Kidney (tissue), 14 donors: Measurements from ENCODE around the gene PDE4D. TPM values are rescaled to one million over a fixed set of nuclear protein-coding genes. Genes with fewer than 3 reads are reported as not detected.
A peak's percentile ranks its signal among the peaks of the same experiment; 100 is the strongest.

Experiments used
- DNase-seq, 5 donors: peaks; one replicate each; pipeline ENCODE4 v3.0.0-alpha.2; 2013 to 2020
- FAIRE-seq: peaks from 2 replicates; lab custom pipeline; 2012; peaks lifted over from hg19 to GRCh38; lab: Jason Lieb, UNC
- H3K27ac ChIP-seq, 2 donors: one replicate each; pipeline ENCODE4 v1.7.0; 2013; ENCODE audit warnings: low read depth in 2 of 2, low read length in 2 of 2, inconsistent platforms in 1 of 2
- H3K27me3 ChIP-seq: one replicate; pipeline ENCODE4 v1.7.1; 2013; ENCODE audit warnings: low read length, inconsistent platforms; ENCODE audit not compliant: control insufficient read depth, insufficient read depth
- H3K36me3 ChIP-seq, 3 donors: one replicate each; pipeline versions ENCODE4 v1.7.0 to v1.7.1; 2013; ENCODE audit warnings: low read length in 3 of 3, control low read depth in 1 of 3, inconsistent platforms in 1 of 3; ENCODE audit not compliant: insufficient read depth in 3 of 3, control insufficient read depth in 2 of 3
- H3K4me1 ChIP-seq, 3 donors: one replicate each; pipeline versions ENCODE4 v1.7.0 to v1.7.1; 2013; ENCODE audit warnings: low read length in 3 of 3, inconsistent platforms in 1 of 3, low read depth in 1 of 3; ENCODE audit not compliant: control insufficient read depth in 2 of 3, insufficient read depth in 2 of 3
- H3K4me3 ChIP-seq, 3 donors: one replicate each; pipeline versions ENCODE4 v1.7.0 to v1.8.1; 2013; ENCODE audit warnings: low read length in 3 of 3, control low read depth in 1 of 3, inconsistent platforms in 1 of 3
- H3K9ac ChIP-seq, 3 donors: one replicate each; pipeline versions ENCODE4 v1.7.0 to v1.7.1; 2013; ENCODE audit warnings: low read length in 3 of 3, control low read depth in 1 of 3, inconsistent platforms in 1 of 3
- H3K9me3 ChIP-seq, 3 donors: one replicate each; pipeline versions ENCODE4 v1.7.0 to v1.7.1; 2013; ENCODE audit warnings: low read length in 3 of 3, control low read depth in 1 of 3, inconsistent platforms in 1 of 3; ENCODE audit not compliant: control insufficient read depth in 2 of 3, insufficient read depth in 1 of 3
- intact Hi-C: fragments of 100-400 bp; cut with DNase I; formaldehyde crosslinking; loops from one replicate; pipeline ENCODE4 v1.11.1; 2022
- polyA plus RNA-seq: library from polyadenylated mRNA; stranded (reverse); fragments of 350-450 nt; fragmentation: Illumina TruSeq; extraction: RNeasy Lipid Tissue Mini Kit (QIAGEN cat#74804); gene quantifications from one replicate; pipeline ENCODE4 v1.2.3, GENCODE V29; 2014; ENCODE audit warnings: low read depth, low replicate concordance; ENCODE audit not compliant: insufficient read depth
- total RNA-seq: library from RNA; stranded (reverse); fragmentation: NEBNext Ultra II Directional; extraction: Animal tissue kit (Norgen Biotek cat#: 25700); gene quantifications from one replicate; pipeline ENCODE4 v1.2.1, GENCODE V29; 2021
- TF ChIP-seq, protein P1 (sequence below): IDR thresholded peaks from 3 replicates; pipeline ENCODE4 v1.5.1; 2012; ENCODE audit warnings: mild to moderate bottlenecking, moderate library complexity, borderline replicate concordance; ENCODE audit not compliant: insufficient read depth; ENCODE audit errors: extremely low read depth
- donor health status: control.
- donor health status: control.
- donor health status: control.
- donor health status: control.
- donor health status: control.
- donor health status: DM: yes; HTN: yes; CAD: no.
- donor health status: Normal renal cell carcinoma (clear cell type).

The PDE4D gene
- total and polyA plus RNA-seq, 2 donors from 2014 or later = 9.2 to 78.9 TPM

DNA sequence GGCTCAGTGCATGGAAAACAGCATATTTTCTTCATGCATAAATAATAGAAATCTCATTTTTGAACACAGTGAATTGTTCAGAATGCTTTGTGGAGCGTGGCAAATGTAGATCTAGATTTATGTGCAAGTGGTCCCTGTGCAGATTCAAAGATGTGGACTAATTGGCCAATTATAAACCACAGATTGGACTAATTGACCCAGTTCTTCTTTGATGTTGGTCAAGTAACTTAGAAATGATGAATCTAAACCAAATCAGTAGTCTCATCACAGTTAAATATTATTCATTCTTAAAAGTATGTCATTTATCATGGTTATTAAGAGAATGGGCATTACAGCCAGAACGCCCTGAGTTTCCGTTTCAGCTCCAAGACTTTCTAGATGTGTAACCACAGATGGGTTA lies 11.7 kb upstream of the PDE4D start:
- Histone ChIP-seq H3K4me1 (no peaks in the 10 kb centered on the region), H3K36me3 (no peaks in the 10 kb centered on the region), H3K4me3 (no peak overlapping the region), H3K9ac (no peak overlapping the region), H3K27ac (no peak overlapping the region), H3K27me3 (no peaks in the 10 kb centered on the region), H3K9me3 (no peaks in the 10 kb centered on the region)
- intact Hi-C loops = no loop called here
- TF ChIP-seq, protein P1, sequence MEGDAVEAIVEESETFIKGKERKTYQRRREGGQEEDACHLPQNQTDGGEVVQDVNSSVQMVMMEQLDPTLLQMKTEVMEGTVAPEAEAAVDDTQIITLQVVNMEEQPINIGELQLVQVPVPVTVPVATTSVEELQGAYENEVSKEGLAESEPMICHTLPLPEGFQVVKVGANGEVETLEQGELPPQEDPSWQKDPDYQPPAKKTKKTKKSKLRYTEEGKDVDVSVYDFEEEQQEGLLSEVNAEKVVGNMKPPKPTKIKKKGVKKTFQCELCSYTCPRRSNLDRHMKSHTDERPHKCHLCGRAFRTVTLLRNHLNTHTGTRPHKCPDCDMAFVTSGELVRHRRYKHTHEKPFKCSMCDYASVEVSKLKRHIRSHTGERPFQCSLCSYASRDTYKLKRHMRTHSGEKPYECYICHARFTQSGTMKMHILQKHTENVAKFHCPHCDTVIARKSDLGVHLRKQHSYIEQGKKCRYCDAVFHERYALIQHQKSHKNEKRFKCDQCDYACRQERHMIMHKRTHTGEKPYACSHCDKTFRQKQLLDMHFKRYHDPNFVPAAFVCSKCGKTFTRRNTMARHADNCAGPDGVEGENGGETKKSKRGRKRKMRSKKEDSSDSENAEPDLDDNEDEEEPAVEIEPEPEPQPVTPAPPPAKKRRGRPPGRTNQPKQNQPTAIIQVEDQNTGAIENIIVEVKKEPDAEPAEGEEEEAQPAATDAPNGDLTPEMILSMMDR = no peak
- FAIRE-seq (no peak), DNase-seq (no peak)

DNA sequence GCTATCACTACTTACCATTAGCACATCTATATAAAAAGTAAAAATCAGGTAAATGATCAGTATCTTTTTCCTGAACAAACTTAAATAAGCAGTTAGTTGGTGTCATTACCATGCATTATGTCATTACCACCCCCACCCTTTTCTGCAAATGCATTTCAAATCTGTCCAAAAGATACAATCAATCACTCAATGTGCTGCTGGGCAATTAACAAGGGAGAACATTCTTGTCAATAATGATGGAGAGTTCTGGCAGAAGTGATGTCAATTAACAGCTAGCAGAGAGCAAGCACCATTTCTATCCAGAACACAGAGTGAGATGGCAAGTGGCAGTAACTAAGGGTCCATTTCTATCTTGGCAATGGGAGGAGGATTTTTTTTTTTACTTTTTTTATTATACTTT lies 3.5 kb upstream of the PDE4D start:
- no peak overlapping the region for H3K27ac ChIP-seq
- intact Hi-C loops = no loop called here
- H3K9me3 ChIP-seq = no peaks in the 10 kb centered on the region
- no peak overlapping the region for H3K4me3 ChIP-seq
- TF ChIP-seq, protein P1 = no peak
- no peaks in the 10 kb centered on the region for H3K36me3 ChIP-seq
- H3K9ac ChIP-seq = no peak overlapping the region
- no peaks in the 10 kb centered on the region for H3K4me1 ChIP-seq
- DNase-seq (no peak), FAIRE-seq (no peak)
- H3K27me3 ChIP-seq = peaks cover 8% of the 10 kb centered on the region

DNA sequence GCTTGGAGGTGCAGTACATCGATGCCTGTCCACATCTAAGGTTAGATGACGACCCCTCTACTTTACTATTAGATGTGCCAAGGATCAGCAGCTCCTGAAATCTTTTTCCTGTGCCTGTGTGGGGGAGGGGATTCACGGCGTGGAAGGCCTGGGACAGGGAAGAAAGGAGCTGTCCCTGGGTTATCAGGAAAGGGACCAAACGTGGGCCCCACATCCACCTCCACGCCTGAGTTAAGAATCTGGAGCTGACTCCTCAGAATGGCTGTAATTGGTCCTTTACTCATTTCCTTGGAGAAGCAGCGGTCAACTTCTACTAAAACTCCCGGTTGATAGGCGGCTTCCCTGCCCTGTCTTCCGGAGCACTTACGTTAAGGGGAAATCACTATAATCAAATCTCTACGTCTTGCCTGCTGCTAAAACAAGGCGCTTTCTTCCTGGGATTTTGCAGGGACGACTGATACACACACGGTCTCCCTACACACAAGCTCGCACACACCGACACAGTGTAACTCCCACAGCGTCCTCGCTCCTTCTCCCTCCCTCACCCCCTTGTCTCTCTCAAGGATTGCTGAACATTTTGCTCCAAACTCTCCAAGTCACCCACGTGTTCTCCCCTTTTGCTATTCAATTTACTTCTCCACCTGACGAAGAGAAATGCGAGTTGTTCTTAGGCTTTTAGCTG lies 1.4 kb downstream of the PDE4D start:
- FAIRE-seq (no peak), DNase-seq (peak in 2 of 5 donors; percentile 2 to 5)
- H3K27ac ChIP-seq = no peak overlapping the region
- intact Hi-C loops = no loop called here
- TF ChIP-seq, protein P1 = no peak
- H3K4me1 ChIP-seq = no peaks in the 10 kb centered on the region
- H3K9ac ChIP-seq = no peak overlapping the region
- H3K4me3 ChIP-seq = no peak overlapping the region
- H3K9me3 ChIP-seq = no peaks in the 10 kb centered on the region
- H3K27me3 ChIP-seq = peaks cover 18% of the 10 kb centered on the region
- no peaks in the 10 kb centered on the region for H3K36me3 ChIP-seq
